ENCODE measurements around the gene UBE2D2.

The UBE2D2 gene

GRCh38 chr5:139663207-139664085, 102.3 kb downstream of the UBE2D2 start:
- DNase-seq, result no peak

GRCh38 chr5:139664086-139664693, 103.1 kb downstream of the UBE2D2 start:
- no peak for DNase-seq

GRCh38 chr5:139664727-139665351, 103.7 kb downstream of the UBE2D2 start:
- DNase-seq, result no peak

GRCh38 chr5:139665626-139666025, 104.5 kb downstream of the UBE2D2 start:
- DNase-seq, result no peak

GRCh38 chr5:139666551-139666950, 105.4 kb downstream of the UBE2D2 start:
- no peak for DNase-seq

GRCh38 chr5:139667001-139667729, 106.0 kb downstream of the UBE2D2 start:
- peak; percentile 61 for DNase-seq

GRCh38 chr5:139667730-139668063, 106.6 kb downstream of the UBE2D2 start:
- DNase-seq, result peak; percentile 42

- no peak for DNase-seq
Measured at GRCh38 chr5:139668064-139668880, 107.1 kb downstream of the UBE2D2 start.

GRCh38 chr5:139668924-139669661, 108.0 kb downstream of the UBE2D2 start:
- no peak for DNase-seq

GRCh38 chr5:139669662-139670368, 108.7 kb downstream of the UBE2D2 start:
- DNase-seq, result no peak

- no peak for DNase-seq
Measured at GRCh38 chr5:139670369-139671095, 109.4 kb downstream of the UBE2D2 start.

- DNase-seq, result no peak
Measured at GRCh38 chr5:139671096-139671841, 110.1 kb downstream of the UBE2D2 start.

GRCh38 chr5:139675213-139675612, 114.1 kb downstream of the UBE2D2 start:
- DNase-seq, result no peak

- DNase-seq, result no peak
Measured at GRCh38 chr5:139675825-139676224, 114.7 kb downstream of the UBE2D2 start.

- no peak for DNase-seq
Measured at GRCh38 chr5:139676406-139676805, 115.3 kb downstream of the UBE2D2 start.

- no peak for DNase-seq
Measured at GRCh38 chr5:139676951-139677735, 116.0 kb downstream of the UBE2D2 start.
